ENCODE measurements around the gene ALKBH2.
A peak's percentile ranks its signal among the peaks of the same experiment; 100 is the strongest.

ALKBH2 gene

GRCh38 chr12:109112720-109113465 lies 19.6 kb upstream of the ALKBH2 start:
- H3K27me3 ChIP-seq, result no peaks in the 10 kb centered on the region
- peaks cover 14 to 25% of the 10 kb centered on the region in 2 experiments for H3K4me1 ChIP-seq (ENCODE audit: control insufficient read depth in 1 of 2, insufficient read depth in 1 of 2, low read depth in 1 of 2, low read length in 1 of 2)
- H3K27ac ChIP-seq, result no peak overlapping the region
- H3K36me3 ChIP-seq, result no peaks in the 10 kb centered on the region
- no peak overlapping the region for H3K4me3 ChIP-seq (ENCODE audit: low read depth in 1 of 2, low read length in 1 of 2)
- no peak for TF ChIP-seq CTCF (IDR thresholded peaks at IDR 0.05)
- H3K9me3 ChIP-seq, result no peaks in the 10 kb centered on the region

- H3K4me1 ChIP-seq (ENCODE audit: control insufficient read depth in 1 of 2, insufficient read depth in 1 of 2, low read depth in 1 of 2, low read length in 1 of 2), result peaks cover 12 to 19% of the 10 kb centered on the region in 2 experiments
- H3K27ac ChIP-seq, result peak overlapping the region; percentile 3
- no peak for TF ChIP-seq CTCF (IDR thresholded peaks at IDR 0.05)
- no peaks in the 10 kb centered on the region for H3K27me3 ChIP-seq
- no peaks in the 10 kb centered on the region for H3K9me3 ChIP-seq
- H3K4me3 ChIP-seq (ENCODE audit: low read depth in 1 of 2, low read length in 1 of 2), result peak overlapping the region; percentile 40 to 44
- no peaks in the 10 kb centered on the region for H3K36me3 ChIP-seq
Observed at GRCh38 chr12:109110988-109111495, 17.8 kb upstream of the ALKBH2 start.

- H3K36me3 ChIP-seq, result peaks cover 3% of the 10 kb centered on the region
- no peak for TF ChIP-seq CTCF (IDR thresholded peaks at IDR 0.05)
- H3K9me3 ChIP-seq, result no peaks in the 10 kb centered on the region
- H3K4me1 ChIP-seq (ENCODE audit: control insufficient read depth in 1 of 2, insufficient read depth in 1 of 2, low read depth in 1 of 2, low read length in 1 of 2), result peaks cover 5 to 10% of the 10 kb centered on the region in 2 experiments
- no peak overlapping the region for H3K27ac ChIP-seq
- no peak overlapping the region for H3K4me3 ChIP-seq (ENCODE audit: low read depth in 1 of 2, low read length in 1 of 2)
- no peaks in the 10 kb centered on the region for H3K27me3 ChIP-seq
Observed at GRCh38 chr12:109109746-109110350, 16.6 kb upstream of the ALKBH2 start.

- Histone ChIP-seq H3K36me3 (peaks cover 15% of the 10 kb centered on the region), H3K4me3 (ENCODE audit: low read depth in 1 of 2, low read length in 1 of 2) (no peak overlapping the region), H3K4me1 (ENCODE audit: control insufficient read depth in 1 of 2, insufficient read depth in 1 of 2, low read depth in 1 of 2, low read length in 1 of 2) (peaks cover 0 to 2% of the 10 kb centered on the region in 2 experiments), H3K27ac (no peak overlapping the region), H3K27me3 (no peaks in the 10 kb centered on the region), H3K9me3 (no peaks in the 10 kb centered on the region)
- no peak for TF ChIP-seq CTCF (IDR thresholded peaks at IDR 0.05)
Observed at GRCh38 chr12:109105176-109105575, 11.9 kb upstream of the ALKBH2 start.

- no peaks in the 10 kb centered on the region for H3K27me3 ChIP-seq
- peaks cover 15% of the 10 kb centered on the region for H3K36me3 ChIP-seq
- no peak for TF ChIP-seq CTCF (IDR thresholded peaks at IDR 0.05)
- H3K4me1 ChIP-seq (ENCODE audit: control insufficient read depth in 1 of 2, insufficient read depth in 1 of 2, low read depth in 1 of 2, low read length in 1 of 2), result peaks cover 14 to 15% of the 10 kb centered on the region in 2 experiments
- H3K9me3 ChIP-seq, result no peaks in the 10 kb centered on the region
- no peak overlapping the region for H3K4me3 ChIP-seq (ENCODE audit: low read depth in 1 of 2, low read length in 1 of 2)
- no peak overlapping the region for H3K27ac ChIP-seq
Observed at GRCh38 chr12:109102491-109102890, 9.2 kb upstream of the ALKBH2 start.

Measured in neutrophil (primary cell).